ENCODE data around the gene RAD51B. TPM values are rescaled to one million over a fixed set of nuclear protein-coding genes. Genes with fewer than 3 reads are reported as not detected.

RAD51B gene
- total RNA-seq, 4 donors from 2014 or later, result 6.2 to 39.9 (median 12.9) TPM

DNA sequence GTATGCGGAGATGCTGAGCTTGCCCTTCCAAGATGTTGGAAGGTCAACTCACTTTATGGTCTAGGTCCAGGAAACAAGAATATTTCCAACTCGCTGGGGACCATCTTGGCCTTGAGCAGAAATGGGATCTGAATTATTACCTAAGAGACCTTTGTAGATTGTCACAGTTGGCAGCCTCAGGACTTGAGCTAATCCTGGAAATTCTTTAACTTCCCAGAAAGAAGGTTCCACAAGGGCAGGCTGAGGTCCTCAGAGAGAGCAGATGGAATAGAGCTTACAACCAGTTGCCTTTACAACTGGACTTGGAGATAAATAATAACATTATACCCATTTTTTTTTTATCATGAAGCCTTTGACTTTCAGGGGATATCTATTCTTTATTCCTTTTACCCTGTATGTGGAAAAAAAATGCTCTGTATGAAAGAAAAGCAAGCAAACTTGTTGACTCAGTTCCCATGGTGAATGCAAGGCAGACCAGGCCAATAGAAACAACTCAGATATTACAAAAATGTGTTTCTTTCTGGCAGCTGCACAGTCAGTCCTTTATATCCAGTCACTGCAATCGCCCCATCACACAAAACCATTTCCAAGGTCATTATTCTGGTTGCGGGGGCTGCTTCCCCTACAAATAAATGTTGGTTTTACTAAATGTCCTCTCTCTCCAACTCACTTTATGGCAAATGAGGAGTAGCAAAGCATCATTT lies 571.9 kb downstream of the RAD51B start:
- intact Hi-C loops (cut with DNase I), result no loop called here
- H3K4me3 ChIP-seq, result no peak overlapping the region
- 66 to 78% methylated on average over 4 of the region's 4 CpGs for WGBS, 2 donors
- no peaks in the 10 kb centered on the region for H3K36me3 ChIP-seq
- peaks cover 7 to 77% (median 14%) of the 10 kb centered on the region in 3 donors for H3K4me1 ChIP-seq
- H3K9me3 ChIP-seq, result no peaks in the 10 kb centered on the region
- no peaks in the 10 kb centered on the region for H3K27me3 ChIP-seq
- peak overlapping the region in 3 of 4 donors; percentile 56 to 84 (median 73) for H3K27ac ChIP-seq
- DNase-seq, result no peak
- TF ChIP-seq, protein P1, sequence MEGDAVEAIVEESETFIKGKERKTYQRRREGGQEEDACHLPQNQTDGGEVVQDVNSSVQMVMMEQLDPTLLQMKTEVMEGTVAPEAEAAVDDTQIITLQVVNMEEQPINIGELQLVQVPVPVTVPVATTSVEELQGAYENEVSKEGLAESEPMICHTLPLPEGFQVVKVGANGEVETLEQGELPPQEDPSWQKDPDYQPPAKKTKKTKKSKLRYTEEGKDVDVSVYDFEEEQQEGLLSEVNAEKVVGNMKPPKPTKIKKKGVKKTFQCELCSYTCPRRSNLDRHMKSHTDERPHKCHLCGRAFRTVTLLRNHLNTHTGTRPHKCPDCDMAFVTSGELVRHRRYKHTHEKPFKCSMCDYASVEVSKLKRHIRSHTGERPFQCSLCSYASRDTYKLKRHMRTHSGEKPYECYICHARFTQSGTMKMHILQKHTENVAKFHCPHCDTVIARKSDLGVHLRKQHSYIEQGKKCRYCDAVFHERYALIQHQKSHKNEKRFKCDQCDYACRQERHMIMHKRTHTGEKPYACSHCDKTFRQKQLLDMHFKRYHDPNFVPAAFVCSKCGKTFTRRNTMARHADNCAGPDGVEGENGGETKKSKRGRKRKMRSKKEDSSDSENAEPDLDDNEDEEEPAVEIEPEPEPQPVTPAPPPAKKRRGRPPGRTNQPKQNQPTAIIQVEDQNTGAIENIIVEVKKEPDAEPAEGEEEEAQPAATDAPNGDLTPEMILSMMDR (IDR thresholded peaks at IDR 0.05), result no peak
- TF ChIP-seq POLR2A (IDR thresholded peaks at IDR 0.05), result no peak

DNA sequence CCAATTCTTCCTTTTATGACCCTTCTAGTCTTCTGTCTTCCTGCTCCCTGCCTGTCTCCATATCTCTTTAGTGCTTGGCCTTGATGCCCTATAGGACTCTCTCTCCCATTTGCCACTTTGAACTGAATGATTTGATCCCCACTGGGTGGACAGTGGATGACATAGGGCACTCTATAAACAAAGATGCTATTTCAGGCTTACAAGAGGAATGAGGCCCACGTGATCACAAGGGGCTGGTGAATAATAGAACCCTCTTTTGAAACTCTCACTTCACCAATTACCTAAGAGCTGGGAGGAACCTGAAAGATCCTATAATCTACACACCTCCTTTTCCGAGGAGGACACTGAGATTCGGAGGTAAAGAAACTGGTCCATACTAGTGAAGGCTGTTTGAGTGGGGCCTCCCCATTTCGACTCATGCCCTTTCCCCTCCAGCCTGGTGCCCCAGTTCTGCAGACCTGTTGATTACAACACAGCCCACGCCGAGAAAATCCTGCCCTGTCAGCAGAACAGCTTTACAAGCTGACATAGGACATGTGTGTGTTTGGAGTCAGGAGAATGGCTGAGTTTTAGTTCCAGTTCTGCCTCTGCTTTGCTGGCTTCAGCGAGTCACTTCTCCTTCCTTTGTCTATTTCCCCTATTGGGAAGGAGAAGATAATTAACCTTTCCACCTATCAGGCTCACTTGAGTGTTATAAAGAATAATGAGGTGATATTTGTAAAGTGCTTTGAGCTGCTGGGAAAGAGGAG lies 573.0 kb downstream of the RAD51B start:
- DNase-seq, result no peak
- 50 to 60% methylated on average over 7 of the region's 7 CpGs for WGBS, 2 donors
- Histone ChIP-seq H3K4me1 (peaks cover 6 to 77% (median 20%) of the 10 kb centered on the region in 3 donors), H3K9me3 (no peaks in the 10 kb centered on the region), H3K27me3 (no peaks in the 10 kb centered on the region), H3K36me3 (no peaks in the 10 kb centered on the region), H3K4me3 (no peak overlapping the region), H3K27ac (peak overlapping the region in 3 of 4 donors; percentile 56 to 84 (median 73))
- intact Hi-C loops (cut with DNase I), result no loop called here
- TF ChIP-seq, protein P1 (IDR thresholded peaks at IDR 0.05), result no peak
- no peak for TF ChIP-seq POLR2A (IDR thresholded peaks at IDR 0.05)

DNA sequence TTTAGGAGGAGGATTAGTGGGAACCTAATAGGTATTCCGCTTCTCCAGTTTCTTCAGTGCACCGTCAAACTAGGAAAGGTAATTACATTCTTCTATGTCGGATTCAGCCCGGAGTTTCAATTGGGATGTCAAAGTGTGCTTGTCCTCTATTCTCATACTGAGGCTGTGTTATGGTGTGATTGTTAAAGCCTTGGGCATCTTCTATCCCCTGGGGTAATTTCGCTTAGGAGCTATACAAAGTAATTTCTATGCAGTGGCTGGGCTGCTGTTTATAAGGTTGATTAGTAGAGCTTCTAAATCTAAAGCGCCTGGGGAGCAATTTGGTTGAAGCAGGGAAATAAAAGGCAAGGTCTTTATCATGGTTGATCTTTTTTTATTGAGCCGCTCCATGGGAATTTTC lies 573.7 kb downstream of the RAD51B start:
- H3K4me1 ChIP-seq, result peaks cover 4 to 80% (median 24%) of the 10 kb centered on the region in 3 donors
- 88 to 94% methylated on average over 7 of the region's 7 CpGs for WGBS, 2 donors

DNA sequence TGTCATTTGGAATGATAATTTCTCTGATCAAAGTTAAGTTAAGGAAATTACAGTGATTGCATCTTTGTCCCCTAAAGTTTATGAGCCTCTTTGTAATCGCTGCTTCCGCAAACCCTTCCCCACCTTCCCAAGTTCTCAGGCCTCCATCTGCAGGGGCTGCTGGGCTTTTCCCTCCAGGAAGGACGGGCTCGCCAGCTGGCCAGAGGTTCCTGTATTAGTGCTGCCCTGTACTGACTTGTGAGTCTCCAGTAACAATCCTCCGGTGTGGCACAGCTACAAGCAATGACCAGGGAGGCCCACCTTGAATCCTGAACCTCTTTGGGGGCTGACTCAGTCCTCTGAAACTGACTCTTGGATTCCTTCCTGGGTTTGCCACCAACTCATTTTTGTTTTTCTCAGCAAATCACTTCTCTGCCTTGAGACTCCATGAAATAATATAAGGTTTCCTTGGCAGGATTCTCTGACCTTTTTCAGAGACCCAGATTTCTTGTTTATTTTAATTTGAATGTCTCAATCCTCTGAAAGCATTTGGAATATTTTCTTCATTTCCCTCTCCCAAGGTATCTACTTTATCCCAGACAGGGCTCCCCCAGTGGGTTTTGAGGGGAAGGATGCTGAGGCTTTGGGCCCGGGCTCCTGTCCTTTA lies 574.7 kb downstream of the RAD51B start:
- intact Hi-C loops (cut with DNase I), result no loop called here
- no peak for DNase-seq
- no peaks in the 10 kb centered on the region for H3K9me3 ChIP-seq
- 87 to 92% methylated on average over 5 of the region's 6 CpGs for WGBS, 2 donors
- no peak for TF ChIP-seq POLR2A (IDR thresholded peaks at IDR 0.05)
- no peak overlapping the region for H3K4me3 ChIP-seq
- no peaks in the 10 kb centered on the region for H3K27me3 ChIP-seq
- peaks cover 4 to 87% (median 24%) of the 10 kb centered on the region in 3 donors for H3K4me1 ChIP-seq
- no peaks in the 10 kb centered on the region for H3K36me3 ChIP-seq
- H3K27ac ChIP-seq, result peak overlapping the region; percentile 13 to 84 (median 64)

More for the DNA sequence above, 573.7 kb downstream of the RAD51B start:
- no peak for DNase-seq
- Histone ChIP-seq H3K9me3 (no peaks in the 10 kb centered on the region), H3K36me3 (no peaks in the 10 kb centered on the region), H3K27ac (peak overlapping the region in 3 of 4 donors; percentile 56 to 84 (median 73)), H3K27me3 (no peaks in the 10 kb centered on the region), H3K4me3 (no peak overlapping the region)
- intact Hi-C loops (cut with DNase I), result no loop called here
- no peak for TF ChIP-seq POLR2A (IDR thresholded peaks at IDR 0.05)
- TF ChIP-seq, protein P1 (IDR thresholded peaks at IDR 0.05), result no peak

DNA sequence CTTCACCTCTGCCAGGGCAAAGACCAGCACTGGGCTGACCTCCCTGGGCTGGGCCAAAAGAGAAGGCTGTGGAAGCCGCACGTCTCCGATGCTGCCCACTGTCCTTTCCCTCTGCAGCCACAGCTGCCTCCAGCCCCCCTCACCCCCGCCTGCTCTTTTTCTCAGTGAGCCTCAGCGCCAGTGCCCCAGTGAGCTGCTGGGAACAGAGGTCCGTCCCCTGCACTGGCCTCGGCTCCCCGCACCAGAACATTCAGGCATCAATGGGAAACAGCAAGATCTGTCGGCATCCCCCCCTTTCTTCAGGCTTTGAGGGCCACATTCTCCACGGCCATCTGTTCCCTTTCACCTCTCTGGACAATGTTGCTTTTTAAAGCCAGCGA lies 575.2 kb downstream of the RAD51B start:
- 69 to 78% methylated on average over 7 to 8 of the region's 11 CpGs for WGBS, 2 donors
- H3K4me1 ChIP-seq, result peaks cover 4 to 87% (median 24%) of the 10 kb centered on the region in 3 donors

More for the DNA sequence above, 575.2 kb downstream of the RAD51B start:
- Histone ChIP-seq H3K27ac (peak overlapping the region; percentile 13 to 84 (median 64)), H3K4me3 (no peak overlapping the region), H3K36me3 (no peaks in the 10 kb centered on the region), H3K9me3 (no peaks in the 10 kb centered on the region), H3K27me3 (no peaks in the 10 kb centered on the region)
- DNase-seq, result no peak
- intact Hi-C loops (cut with DNase I), result no loop called here
- TF ChIP-seq, protein P1 (IDR thresholded peaks at IDR 0.05), result no peak
- TF ChIP-seq POLR2A (IDR thresholded peaks at IDR 0.05), result no peak
